HG03457 (cell line): ENCODE measurements around the gene ATG9A.
"Not testable (repeated sequence)": the region's sequence is repeated elsewhere in the genome, so short reads cannot be mapped to it uniquely, and the experiment has no call there.

Source experiments
- ATAC-seq: cut with Tn5 transposase; IDR thresholded peaks from one replicate; pipeline ENCODE4 v1.9.1; 2021; ENCODE audit warnings: moderate number of reproducible peaks; ENCODE audit not compliant: unreplicated experiment

The ATG9A gene, protein sequence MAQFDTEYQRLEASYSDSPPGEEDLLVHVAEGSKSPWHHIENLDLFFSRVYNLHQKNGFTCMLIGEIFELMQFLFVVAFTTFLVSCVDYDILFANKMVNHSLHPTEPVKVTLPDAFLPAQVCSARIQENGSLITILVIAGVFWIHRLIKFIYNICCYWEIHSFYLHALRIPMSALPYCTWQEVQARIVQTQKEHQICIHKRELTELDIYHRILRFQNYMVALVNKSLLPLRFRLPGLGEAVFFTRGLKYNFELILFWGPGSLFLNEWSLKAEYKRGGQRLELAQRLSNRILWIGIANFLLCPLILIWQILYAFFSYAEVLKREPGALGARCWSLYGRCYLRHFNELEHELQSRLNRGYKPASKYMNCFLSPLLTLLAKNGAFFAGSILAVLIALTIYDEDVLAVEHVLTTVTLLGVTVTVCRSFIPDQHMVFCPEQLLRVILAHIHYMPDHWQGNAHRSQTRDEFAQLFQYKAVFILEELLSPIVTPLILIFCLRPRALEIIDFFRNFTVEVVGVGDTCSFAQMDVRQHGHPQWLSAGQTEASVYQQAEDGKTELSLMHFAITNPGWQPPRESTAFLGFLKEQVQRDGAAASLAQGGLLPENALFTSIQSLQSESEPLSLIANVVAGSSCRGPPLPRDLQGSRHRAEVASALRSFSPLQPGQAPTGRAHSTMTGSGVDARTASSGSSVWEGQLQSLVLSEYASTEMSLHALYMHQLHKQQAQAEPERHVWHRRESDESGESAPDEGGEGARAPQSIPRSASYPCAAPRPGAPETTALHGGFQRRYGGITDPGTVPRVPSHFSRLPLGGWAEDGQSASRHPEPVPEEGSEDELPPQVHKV

GRCh38 chr2:219229305-219230058 lies at the start of gene ATG9A, which contains the start of gene ANKZF1:
TSS of gene ATG9A (minus strand) at chr2:219229636. CDS start at chr2:219228024, 1,612 bp downstream.
TSS of gene ANKZF1 (plus strand) at chr2:219229806. CDS start at chr2:219230258, 452 bp downstream.
- ATAC-seq = peak; percentile 94

DNA sequence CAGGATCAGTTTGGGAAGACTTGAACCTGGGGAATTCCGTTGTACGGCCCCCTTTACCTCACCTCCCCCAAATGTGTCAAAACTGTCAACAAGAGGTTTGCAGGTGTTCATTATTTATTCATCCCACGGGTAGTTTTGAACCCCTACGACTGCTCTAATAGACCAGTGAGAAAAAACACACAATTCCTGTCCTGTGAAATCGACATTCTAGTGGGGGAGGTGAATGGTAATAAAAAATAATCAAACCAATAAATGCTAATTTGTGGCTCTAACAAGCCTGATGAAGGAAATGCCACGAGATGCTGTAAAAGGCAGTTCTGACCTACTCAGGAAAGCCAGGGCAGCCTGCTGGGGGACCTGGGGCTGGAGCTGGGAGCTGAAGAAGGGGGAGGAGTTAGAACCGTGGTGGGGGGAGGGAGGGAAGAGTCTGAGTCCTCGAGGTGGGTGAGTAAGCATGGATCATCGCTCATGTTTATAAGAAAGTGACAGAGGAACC lies 49.3 kb upstream of the ATG9A start:
- no peak for ATAC-seq

DNA sequence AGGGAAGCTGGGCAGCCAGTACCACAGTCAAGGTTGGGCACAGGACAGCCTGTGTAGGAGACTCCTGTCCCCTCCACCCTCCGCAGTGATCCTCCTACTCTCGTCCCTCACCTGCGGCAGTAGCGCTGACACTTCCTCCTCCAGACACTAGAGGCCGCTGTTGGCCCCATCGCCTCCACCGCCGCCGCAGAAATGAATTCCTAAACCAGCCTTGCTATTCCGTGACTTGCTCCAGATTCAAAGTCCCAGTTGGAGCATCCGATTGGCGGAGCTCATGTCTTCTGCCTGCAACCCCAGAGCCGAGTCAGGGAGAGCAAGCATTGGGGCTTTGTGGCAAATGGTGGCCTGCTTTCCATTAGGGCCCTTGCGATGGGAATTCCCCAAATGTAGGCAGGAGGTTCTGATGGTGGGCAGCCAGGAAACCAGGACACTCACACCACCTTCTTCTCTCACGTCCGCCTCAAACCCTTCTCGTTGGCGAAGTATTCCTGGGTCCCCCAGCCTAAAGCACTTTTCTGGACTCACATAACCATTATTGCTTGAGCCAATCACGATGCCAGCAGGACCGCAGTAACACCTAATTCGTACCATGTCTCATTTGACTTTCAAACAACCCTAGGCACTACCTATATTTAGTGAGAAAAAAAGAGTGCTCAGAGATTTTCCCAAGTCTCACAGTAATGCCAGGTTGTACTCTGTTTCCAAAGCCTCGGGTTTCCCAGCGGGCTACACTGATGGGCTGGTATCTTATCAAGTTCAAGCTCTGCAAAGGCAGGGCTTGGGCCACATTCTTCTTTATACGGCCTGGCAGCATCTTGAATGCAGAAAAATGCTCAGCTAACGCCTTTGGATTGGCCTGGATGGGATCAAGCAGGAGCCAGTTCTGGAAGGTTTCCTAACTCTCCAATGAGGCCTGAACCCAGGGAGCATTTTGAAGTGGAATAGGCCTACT lies 48.5 kb upstream of the ATG9A start:
- no peak for ATAC-seq

DNA sequence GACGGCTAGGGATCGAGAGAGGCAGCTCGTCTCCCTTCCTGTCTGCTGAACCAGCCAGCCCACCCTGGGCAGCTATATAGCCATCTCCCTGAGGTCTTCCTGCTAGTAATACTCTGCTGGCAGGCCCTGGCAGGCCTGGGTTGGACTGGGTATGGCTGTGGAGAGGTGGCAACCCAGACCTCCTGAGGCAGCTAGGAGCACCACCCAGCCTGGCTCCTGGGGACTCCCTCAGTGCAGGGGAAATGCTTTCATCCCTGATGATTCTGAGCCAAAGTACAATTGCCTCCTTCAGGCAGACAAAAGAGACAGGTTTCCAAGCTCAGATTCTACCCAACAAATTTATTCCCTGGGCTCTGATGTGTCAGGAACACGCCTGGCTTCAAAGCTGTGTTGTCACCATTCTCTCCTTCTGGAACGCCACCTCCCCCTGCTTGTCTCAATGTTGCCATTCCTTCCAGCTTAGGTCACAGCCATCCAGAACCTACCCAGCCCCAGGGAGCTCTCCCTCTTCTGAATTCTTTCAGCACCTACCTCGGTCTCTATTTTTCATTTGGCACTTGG lies 45.0 kb upstream of the ATG9A start:
- ATAC-seq = no peak

GRCh38 chr2:219273937-219274336 lies 44.5 kb upstream of the ATG9A start:
- no peak for ATAC-seq

DNA sequence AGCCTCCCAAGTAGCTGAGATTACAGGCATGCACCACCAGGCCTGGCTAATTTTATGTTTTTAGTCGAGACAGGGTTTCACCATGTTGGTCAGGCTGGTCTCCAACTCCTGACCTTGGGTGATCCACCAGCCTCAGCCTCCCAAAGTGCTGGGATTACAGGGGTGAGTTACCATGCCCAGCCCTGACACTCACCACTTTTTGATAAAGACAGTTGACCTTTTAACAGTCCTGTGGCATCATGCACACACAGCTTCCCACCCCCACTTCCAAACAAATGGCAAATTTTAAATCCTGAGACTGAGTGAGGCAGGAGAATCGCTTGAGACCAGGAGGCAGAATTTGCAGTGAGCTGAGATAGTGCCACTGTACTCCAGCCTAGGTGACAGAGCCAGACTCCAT lies 43.6 kb upstream of the ATG9A start:
- ATAC-seq = no peak

GRCh38 chr2:219272356-219272755 lies 42.9 kb upstream of the ATG9A start:
- no peak for ATAC-seq

- ATAC-seq = no peak
Measured at GRCh38 chr2:219271021-219271420, 41.6 kb upstream of the ATG9A start.

DNA sequence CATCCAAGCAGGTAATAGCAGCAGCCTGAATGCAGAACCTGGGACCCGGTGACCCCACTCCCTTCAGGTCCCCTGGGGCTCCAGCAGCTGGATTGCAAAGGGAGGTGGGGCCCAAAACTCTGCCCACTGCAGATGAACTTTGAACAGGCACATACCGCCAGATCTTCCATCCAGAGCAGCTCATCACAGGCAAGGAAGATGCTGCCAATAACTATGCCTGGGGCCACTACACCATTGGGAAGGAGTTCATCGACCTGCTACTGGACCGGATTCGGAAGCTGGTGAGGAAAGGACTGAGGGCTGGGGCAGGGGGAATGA lies 40.6 kb upstream of the ATG9A start:
- ATAC-seq = no peak

- ATAC-seq = no peak
Measured at GRCh38 chr2:219269362-219270054, 40.1 kb upstream of the ATG9A start.

DNA sequence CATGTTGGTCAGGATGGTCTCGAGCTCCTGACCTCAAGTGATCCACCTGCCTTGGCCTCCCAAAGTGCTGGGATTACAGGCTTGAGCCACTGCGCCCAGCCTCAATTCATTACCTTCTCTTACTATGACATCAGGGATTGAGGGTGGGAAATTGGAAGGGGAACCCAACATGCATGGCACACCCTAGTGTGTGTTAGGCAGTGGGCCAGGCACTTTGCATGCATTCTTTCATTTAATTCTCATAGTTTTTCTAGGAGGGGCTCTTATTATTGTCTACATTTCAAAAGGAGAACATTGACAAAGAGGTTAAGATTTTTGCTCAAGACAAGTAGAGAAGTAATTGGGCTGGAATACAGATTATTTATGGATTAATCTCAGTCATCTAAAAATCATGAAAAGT lies 38.9 kb upstream of the ATG9A start:
- no peak for ATAC-seq

DNA sequence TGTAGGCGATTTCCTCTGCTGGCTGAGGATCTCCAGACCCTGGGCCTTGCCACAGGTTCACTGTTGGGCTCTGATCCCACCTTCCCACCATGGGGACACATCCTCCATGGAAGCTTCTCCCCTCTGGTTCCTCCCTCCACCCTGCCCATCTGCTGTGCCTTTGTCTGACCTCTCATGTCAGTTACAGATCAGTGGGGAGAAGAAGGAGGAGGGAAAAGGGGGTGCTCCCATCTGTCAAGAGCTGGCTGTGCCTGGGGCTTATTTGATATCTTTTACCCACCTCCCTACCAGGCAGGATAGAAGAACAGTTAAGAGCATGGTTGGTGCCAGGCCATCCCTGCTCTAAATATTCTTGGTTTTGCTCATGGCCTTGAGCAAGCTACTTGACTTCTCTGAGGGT lies 37.5 kb upstream of the ATG9A start:
- no peak for ATAC-seq

DNA sequence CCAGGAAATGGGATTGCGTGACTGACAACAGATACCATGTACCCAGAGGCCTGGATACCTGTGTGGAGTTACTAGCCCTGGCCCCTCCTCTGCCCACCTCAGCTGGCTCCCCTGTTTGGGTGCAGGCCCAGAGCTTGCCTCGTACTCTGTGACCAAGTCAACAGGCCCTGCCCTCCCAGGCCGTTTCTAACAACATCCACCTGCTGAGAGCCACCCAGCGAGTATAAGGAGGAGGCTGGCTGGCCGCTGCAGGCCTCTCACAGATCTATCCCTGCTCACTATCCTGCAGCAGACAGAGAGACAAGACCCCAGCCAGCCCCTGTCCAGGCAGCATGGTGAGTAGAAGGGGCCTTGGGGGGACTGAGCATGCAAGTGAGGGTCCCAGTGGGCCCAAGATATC lies 36.8 kb upstream of the ATG9A start:
- no peak for ATAC-seq

DNA sequence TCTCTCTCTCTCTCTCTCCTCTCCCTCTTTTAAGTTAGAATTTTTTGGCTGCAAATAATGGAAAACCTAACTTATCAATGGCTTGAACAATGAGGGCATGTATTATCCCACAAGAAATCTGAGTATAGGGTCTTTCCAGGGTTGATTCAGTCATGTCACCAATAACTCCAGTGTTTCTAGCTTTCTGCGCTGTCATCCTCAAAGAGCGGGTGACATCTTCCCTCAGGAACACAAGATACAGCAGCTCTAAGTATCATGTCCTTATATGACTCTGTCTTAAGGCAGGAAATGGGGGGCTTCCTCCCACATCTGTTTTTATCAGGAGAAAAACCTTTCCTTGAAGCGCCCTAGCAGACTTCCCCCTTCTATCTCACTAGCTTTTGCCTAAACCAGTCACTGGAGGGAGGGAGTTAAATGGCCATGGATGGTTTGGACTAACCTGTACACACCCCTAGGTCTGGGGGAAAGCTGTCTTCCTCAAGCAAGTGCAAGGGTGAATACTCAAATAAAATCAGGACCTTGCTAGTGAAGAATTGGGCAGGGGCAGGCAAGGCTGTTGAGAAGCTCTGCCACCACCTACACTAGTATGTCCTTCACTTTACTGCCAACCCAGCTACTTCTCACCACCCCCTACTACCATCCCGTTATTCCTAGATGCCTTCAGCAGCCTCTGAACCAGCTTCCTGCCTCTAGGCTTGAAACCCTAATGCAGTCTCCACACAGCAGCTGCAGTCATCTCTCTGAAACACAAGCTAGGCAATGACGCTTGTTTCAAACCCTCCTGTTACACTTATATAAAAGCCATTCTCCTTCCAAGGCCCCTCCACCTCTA lies 31.8 kb upstream of the ATG9A start:
- no peak for ATAC-seq

- ATAC-seq = not testable (repeated sequence)
Measured at GRCh38 chr2:219258942-219259341, 29.5 kb upstream of the ATG9A start.

DNA sequence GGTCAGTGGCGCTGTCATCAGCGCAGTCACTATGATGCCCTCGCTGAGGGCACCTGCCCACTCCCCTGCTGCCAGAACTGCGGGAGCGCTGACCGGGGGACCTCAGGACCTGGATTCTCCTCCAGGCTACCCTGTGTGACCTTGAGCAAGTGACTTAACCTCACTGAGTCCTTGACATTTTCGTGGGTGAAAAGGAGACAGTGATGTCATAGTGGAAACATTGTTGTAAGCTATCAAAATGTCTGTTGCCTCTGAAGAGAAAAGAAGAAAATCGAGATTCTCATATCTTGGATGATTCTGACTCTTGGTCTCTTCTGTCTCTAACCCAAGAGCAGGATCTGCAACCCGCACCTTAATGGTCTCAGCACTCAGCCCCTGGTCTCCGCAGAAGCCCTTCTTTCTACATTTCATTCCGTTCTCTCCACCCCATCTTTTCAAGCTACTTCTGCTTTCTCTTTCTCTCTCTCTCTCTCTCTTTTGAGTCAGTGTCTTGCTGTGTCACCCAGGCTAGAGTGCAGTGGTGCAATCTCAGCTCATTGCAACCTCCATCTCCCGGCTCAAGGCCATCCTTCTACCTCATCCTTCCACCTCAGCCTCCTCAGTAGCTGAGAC lies 25.3 kb upstream of the ATG9A start:
- ATAC-seq = no peak

- ATAC-seq = no peak
Measured at GRCh38 chr2:219253753-219254589, 24.5 kb upstream of the ATG9A start, which contains the start of gene TUBA4A. TSS of gene TUBA4A (minus strand) at chr2:219253918. CDS start at chr2:219253858, 60 bp downstream.
